Stimulated activated naive B cell treated with anti-CD40 and anti-IgM and Interleukin-4, amounts not matched to agents 10 μg/mL and 1 μg/mL and 100 μg/mL, for 72 hours (primary cell): ENCODE measurements around the gene TREH.
"Not testable (repeated sequence)": the region's sequence is repeated elsewhere in the genome, so short reads cannot be mapped to it uniquely, and the experiment has no call there.

Experiments used
- ATAC-seq, 2 donors: fragments of 150-1000 bp; cut with Tn5 transposase; replicated peaks; 2 replicates each; pipeline ENCODE4 v1.10.0; 2021; ENCODE audit warnings: moderate library complexity in 1 of 2
- DNase-seq: peaks from one replicate; pipeline ENCODE4 v3.0.0; 2021
- H3K27ac Mint-ChIP-seq: one replicate; pipeline ENCODE4 v1.8.0; 2022; ENCODE audit warnings: mild to moderate bottlenecking, mixed read lengths
- H3K27me3 Mint-ChIP-seq, 2 donors: one replicate each; pipeline ENCODE4 v1.8.0; 2022; ENCODE audit warnings: mixed read lengths in 2 of 2
- H3K36me3 Mint-ChIP-seq, 2 donors: one replicate each; pipeline ENCODE4 v1.8.0; 2022; ENCODE audit warnings: mixed read lengths in 2 of 2, mild to moderate bottlenecking in 1 of 2
- H3K4me1 Mint-ChIP-seq, 2 donors: one replicate each; pipeline ENCODE4 v1.8.0; 2022; ENCODE audit warnings: mixed read lengths in 2 of 2, mild to moderate bottlenecking in 1 of 2
- H3K4me3 Mint-ChIP-seq, 2 donors: one replicate each; pipeline ENCODE4 v1.8.0; 2022; ENCODE audit warnings: mild to moderate bottlenecking in 2 of 2, mixed read lengths in 2 of 2, moderate library complexity in 1 of 2
- H3K9me3 Mint-ChIP-seq, 2 donors: one replicate each; pipeline ENCODE4 v1.8.0; 2022; ENCODE audit warnings: mixed read lengths in 2 of 2, mild to moderate bottlenecking in 1 of 2

Gene TREH

GRCh38 chr11:118689503-118689851 lies 10.0 kb upstream of the TREH start:
- DNase-seq (no peak), ATAC-seq (peak; percentile 17)
- Mint-ChIP-seq H3K4me1 (peaks cover 15 to 29% of the 10 kb centered on the region in 2 donors), H3K9me3 (no peaks in the 10 kb centered on the region), H3K27me3 (peaks cover 12 to 16% of the 10 kb centered on the region in 2 donors), H3K4me3 (no peak overlapping the region), H3K27ac (no peak overlapping the region), H3K36me3 (no peaks in the 10 kb centered on the region)

- H3K36me3 Mint-ChIP-seq: no peaks in the 10 kb centered on the region
- H3K9me3 Mint-ChIP-seq: no peaks in the 10 kb centered on the region
- H3K4me1 Mint-ChIP-seq: peaks cover 15 to 29% of the 10 kb centered on the region in 2 donors
- ATAC-seq: no peak
- no peak for DNase-seq
- no peak overlapping the region for H3K4me3 Mint-ChIP-seq
- no peak overlapping the region for H3K27ac Mint-ChIP-seq
- H3K27me3 Mint-ChIP-seq: peaks cover 12 to 16% of the 10 kb centered on the region in 2 donors
Observed at GRCh38 chr11:118688851-118689502, 9.5 kb upstream of the TREH start.

DNA sequence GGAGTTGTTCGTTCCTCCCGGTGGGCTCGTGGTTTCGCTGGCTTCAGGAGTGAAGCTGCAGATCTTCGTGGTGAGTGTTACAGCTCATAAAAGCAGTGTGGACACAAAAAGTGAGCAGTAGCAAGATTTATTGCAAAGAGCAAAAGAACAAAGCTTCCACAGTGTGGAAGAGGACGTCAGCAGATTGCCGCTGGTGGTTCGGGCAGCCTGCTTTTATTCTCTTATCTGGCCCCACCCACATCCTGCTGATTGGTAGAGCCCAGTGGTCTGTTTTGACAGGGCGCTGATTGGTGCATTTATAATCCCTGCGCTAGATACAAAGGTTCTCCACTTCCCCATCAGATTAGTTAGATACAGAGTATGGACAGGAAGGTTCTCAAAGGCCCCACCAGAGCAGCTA lies 8.9 kb upstream of the TREH start:
- not testable (repeated sequence) for H3K36me3 Mint-ChIP-seq, H3K4me3 Mint-ChIP-seq, H3K9me3 Mint-ChIP-seq, ATAC-seq, DNase-seq, H3K27ac Mint-ChIP-seq
- Mint-ChIP-seq H3K27me3 (peaks cover 12 to 16% of the 10 kb centered on the region in 2 donors), H3K4me1 (peaks cover 15 to 29% of the 10 kb centered on the region in 2 donors)

GRCh38 chr11:118687906-118688305 lies 8.5 kb upstream of the TREH start:
- ATAC-seq (no peak), DNase-seq (no peak)
- Mint-ChIP-seq H3K4me3 (no peak overlapping the region), H3K36me3 (no peaks in the 10 kb centered on the region), H3K27ac (no peak overlapping the region), H3K4me1 (peaks cover 13 to 26% of the 10 kb centered on the region in 2 donors), H3K27me3 (peaks cover 12 to 16% of the 10 kb centered on the region in 2 donors), H3K9me3 (no peaks in the 10 kb centered on the region)

GRCh38 chr11:118684187-118684586 lies 4.7 kb upstream of the TREH start:
- no peak overlapping the region for H3K27ac Mint-ChIP-seq
- no peaks in the 10 kb centered on the region for H3K4me1 Mint-ChIP-seq
- peaks cover 12 to 16% of the 10 kb centered on the region in 2 donors for H3K27me3 Mint-ChIP-seq
- H3K36me3 Mint-ChIP-seq: no peaks in the 10 kb centered on the region
- no peak for DNase-seq
- no peak overlapping the region for H3K4me3 Mint-ChIP-seq
- H3K9me3 Mint-ChIP-seq: no peaks in the 10 kb centered on the region
- ATAC-seq: no peak

DNA sequence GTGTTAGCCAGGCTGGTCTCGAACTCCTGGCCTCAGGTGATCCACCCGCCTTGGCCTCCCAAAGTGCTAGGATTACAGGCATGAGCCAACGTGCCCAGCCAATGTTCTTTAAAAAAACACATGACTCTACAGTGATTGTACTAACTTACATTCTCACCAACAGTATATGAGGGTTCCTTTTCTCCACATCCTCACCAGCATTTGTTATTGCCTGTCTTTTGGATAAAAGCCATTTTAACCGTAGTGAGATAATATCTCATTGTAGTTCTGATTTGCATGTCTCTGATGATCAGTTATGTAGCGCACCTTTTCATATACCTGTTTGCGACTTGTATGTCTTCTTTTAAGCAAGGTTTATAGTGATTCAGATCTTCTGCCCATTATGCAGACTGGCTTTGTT lies 3.5 kb upstream of the TREH start:
- not testable (repeated sequence) for H3K4me1 Mint-ChIP-seq, DNase-seq, H3K27me3 Mint-ChIP-seq, H3K36me3 Mint-ChIP-seq, H3K4me3 Mint-ChIP-seq, H3K9me3 Mint-ChIP-seq, ATAC-seq, H3K27ac Mint-ChIP-seq

GRCh38 chr11:118682372-118682771 lies 2.9 kb upstream of the TREH start:
- no peaks in the 10 kb centered on the region for H3K9me3 Mint-ChIP-seq

DNA sequence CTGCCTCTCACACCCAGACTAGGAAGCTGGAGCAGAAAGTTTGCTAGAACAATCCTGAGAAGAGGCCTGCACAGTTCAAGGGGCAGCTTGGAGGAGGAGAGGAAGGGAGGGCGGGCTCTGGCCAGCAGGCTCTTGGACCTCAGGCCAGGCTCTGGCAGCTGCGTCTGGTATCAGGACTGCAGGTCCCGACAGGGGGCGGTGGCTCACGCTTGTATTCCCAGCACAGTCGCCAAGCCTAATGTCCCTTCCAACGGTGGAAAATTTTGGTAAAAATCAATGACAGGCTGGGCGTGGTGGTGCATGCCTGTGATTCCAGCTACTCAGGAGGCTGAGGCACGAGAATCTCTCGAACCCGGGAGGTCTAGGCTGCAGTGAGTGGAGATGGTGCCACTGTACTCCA lies 542 bp downstream of the TREH start:
- H3K27ac Mint-ChIP-seq, H3K4me1 Mint-ChIP-seq: not testable (repeated sequence)

More at GRCh38 chr11:118682372-118682771, 2.9 kb upstream of the TREH start:
- DNase-seq: no peak
- no peak for ATAC-seq
- Mint-ChIP-seq H3K4me3 (no peak overlapping the region), H3K27me3 (peaks cover 0 to 4% of the 10 kb centered on the region in 2 donors), H3K36me3 (no peaks in the 10 kb centered on the region), H3K27ac (no peak overlapping the region), H3K4me1 (no peaks in the 10 kb centered on the region)

DNA sequence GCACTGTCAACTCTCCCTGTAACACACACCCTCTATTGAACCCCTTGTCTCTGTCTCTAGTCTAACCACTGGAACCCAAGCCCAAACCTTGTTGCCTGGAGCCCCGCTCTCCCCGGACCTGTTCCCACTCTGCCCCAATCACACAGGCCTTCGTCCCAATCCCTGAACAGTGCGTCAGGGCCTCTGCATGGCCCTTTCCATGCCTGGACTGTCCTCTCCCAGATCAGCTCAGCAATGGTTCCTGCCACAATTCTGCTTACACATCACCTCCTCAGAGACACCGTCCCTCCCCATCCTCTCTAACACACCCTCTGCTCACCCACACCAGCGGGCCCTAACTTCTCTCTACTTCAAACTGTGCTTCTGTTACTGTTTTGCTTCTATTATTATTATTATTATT lies 1.5 kb downstream of the TREH start:
- Mint-ChIP-seq H3K4me1 (no peaks in the 10 kb centered on the region), H3K36me3 (no peaks in the 10 kb centered on the region), H3K4me3 (no peak overlapping the region), H3K9me3 (peaks cover 2 to 3% of the 10 kb centered on the region in 2 donors), H3K27me3 (peaks cover 0 to 3% of the 10 kb centered on the region in 2 donors), H3K27ac (no peak overlapping the region)
- ATAC-seq (no peak), DNase-seq (no peak)

More for the DNA sequence above, 542 bp downstream of the TREH start:
- not testable (repeated sequence) for ATAC-seq, H3K4me3 Mint-ChIP-seq, H3K9me3 Mint-ChIP-seq, H3K36me3 Mint-ChIP-seq, H3K27me3 Mint-ChIP-seq, DNase-seq

- H3K27me3 Mint-ChIP-seq: peaks cover 9 to 23% of the 10 kb centered on the region in 2 donors
- no peak for ATAC-seq
- no peak for DNase-seq
Observed at GRCh38 chr11:118674082-118674435, 5.4 kb downstream of the TREH start.

DNA sequence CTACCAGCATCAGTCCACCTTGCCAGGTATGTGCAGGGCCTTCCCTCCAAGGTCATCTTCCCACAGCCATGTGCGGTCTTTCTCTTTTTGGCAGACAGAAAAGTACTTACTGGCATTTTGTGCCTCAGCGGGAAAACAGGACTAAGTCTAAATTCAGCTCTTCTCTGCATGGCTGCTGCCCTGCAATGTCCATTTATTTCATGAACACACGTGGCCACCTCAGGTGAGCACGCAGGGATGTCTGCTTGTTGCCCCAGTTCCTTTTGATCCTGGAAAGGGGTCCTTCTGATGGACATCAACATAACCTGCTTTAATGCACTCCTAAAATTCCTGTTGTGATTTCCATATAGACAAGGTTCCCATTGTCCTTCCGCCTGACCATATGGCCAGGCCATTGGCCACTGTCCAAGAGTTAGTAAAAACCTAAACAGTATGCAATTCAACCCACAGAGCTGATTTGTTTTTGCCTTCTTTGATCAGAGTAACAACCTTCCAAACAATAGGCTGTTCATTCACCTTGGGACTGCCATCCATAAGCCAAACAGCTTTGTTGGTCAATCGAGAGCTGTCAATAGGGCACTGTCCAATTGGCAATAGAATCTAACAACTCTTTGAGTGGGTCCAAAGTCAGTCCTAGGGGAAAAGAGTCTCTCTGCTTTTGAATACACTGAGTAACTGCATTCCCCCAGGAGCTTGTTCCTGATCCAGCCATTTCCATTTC lies 5.9 kb downstream of the TREH start:
- Mint-ChIP-seq H3K9me3 (peaks cover 9 to 10% of the 10 kb centered on the region in 2 donors), H3K4me3 (no peak overlapping the region), H3K4me1 (no peaks in the 10 kb centered on the region), H3K27me3 (peaks cover 9 to 29% of the 10 kb centered on the region in 2 donors), H3K27ac (no peak overlapping the region), H3K36me3 (peaks cover 0 to 2% of the 10 kb centered on the region in 2 donors)
- DNase-seq: no peak
- ATAC-seq: no peak

More at GRCh38 chr11:118674082-118674435, 5.4 kb downstream of the TREH start:
- Mint-ChIP-seq H3K27ac (no peak overlapping the region), H3K9me3 (peaks cover 9 to 10% of the 10 kb centered on the region in 2 donors), H3K4me3 (no peak overlapping the region), H3K4me1 (no peaks in the 10 kb centered on the region), H3K36me3 (peaks cover 0 to 2% of the 10 kb centered on the region in 2 donors)

- no peaks in the 10 kb centered on the region for H3K4me1 Mint-ChIP-seq
- H3K4me3 Mint-ChIP-seq: no peak overlapping the region
- peaks cover 9 to 10% of the 10 kb centered on the region in 2 donors for H3K9me3 Mint-ChIP-seq
- DNase-seq (no peak), ATAC-seq (no peak)
- H3K27ac Mint-ChIP-seq: no peak overlapping the region
- peaks cover 0 to 2% of the 10 kb centered on the region in 2 donors for H3K36me3 Mint-ChIP-seq
- H3K27me3 Mint-ChIP-seq: peaks cover 9 to 29% of the 10 kb centered on the region in 2 donors
Observed at GRCh38 chr11:118672846-118673245, 6.6 kb downstream of the TREH start.

DNA sequence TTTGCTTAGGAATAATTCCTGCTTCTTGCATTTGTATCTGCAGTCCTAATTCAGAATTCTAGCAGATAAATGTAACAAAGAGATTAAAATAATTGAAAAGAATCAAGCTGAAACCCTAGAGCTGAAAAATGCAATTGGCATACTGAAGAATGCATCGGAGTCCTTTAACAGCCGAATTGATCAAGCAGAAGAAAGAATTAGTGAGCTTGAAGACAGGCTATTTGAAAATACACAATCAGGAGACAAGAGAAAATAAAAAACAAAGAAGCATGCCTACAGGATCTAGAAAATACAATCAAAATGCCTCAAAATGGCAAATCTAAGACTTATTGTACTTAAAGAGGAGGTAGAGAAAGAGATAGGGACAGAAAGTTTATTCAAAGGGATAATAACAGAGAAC lies 8.2 kb downstream of the TREH start:
- no peak for DNase-seq
- H3K4me1 Mint-ChIP-seq: no peaks in the 10 kb centered on the region
- H3K36me3 Mint-ChIP-seq: peaks cover 0 to 2% of the 10 kb centered on the region in 2 donors
- peaks cover 7% of the 10 kb centered on the region in 2 donors for H3K9me3 Mint-ChIP-seq
- no peak for ATAC-seq
- H3K4me3 Mint-ChIP-seq: no peak overlapping the region
- H3K27ac Mint-ChIP-seq: no peak overlapping the region
- peaks cover 9 to 29% of the 10 kb centered on the region in 2 donors for H3K27me3 Mint-ChIP-seq

DNA sequence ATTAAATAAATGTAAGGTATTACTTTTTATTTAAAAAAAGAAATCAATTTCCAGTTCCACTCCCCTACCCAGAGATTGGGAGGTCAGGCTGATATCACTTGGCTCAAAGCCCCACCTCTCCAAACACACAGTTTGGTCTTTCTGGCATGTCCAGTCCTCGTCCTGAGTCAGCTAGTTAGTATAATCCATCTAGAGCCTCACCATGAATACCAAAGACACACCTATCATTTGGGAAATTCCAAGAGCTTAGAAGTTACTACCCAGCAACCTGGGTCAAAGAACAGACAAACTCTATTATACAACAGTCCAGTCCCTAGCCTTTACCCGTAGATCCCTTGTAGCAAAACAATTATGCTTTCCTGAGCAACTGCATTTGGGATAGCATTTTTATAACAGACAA lies 9.4 kb downstream of the TREH start:
- Mint-ChIP-seq H3K27ac (no peak overlapping the region), H3K9me3 (peaks cover 7% of the 10 kb centered on the region in 2 donors), H3K36me3 (peaks cover 0 to 2% of the 10 kb centered on the region in 2 donors), H3K27me3 (peaks cover 7 to 29% of the 10 kb centered on the region in 2 donors), H3K4me3 (no peak overlapping the region), H3K4me1 (no peaks in the 10 kb centered on the region)
- DNase-seq (no peak), ATAC-seq (no peak)

DNA sequence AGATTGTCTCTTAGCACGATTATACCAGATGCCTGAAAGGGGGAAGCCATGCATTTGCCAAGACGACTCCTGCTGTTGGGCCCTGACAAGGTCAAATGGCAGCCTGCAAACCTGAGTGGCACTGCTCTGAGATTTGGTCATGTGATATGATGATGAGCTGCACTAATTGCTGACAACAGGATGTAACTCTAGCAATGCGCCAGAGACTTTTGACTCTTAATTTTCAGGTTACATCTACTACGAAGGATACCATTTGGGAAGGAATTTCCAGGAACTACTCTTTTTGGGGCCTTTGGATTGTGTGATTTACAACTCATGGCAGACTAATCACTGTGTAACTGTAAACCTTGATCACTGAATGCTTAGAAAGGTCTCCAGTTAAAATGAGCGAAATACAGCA lies 13.1 kb downstream of the TREH start:
- ATAC-seq (no peak), DNase-seq (no peak)
- Mint-ChIP-seq H3K9me3 (peaks cover 5 to 6% of the 10 kb centered on the region in 2 donors), H3K4me1 (no peaks in the 10 kb centered on the region), H3K4me3 (no peak overlapping the region), H3K36me3 (peaks cover 0 to under 1% of the 10 kb centered on the region in 2 donors), H3K27ac (no peak overlapping the region), H3K27me3 (peaks cover 14 to 26% of the 10 kb centered on the region in 2 donors)
